HEK293T (cell line): ENCODE data around the gene ALDH2.

Experiments
- CTCF ChIA-PET: fragments of 350-600 bp; formaldehyde crosslinking; extraction: SDS; loops from one replicate; lab custom pipeline; 2021; ENCODE audit warnings: antibody characterized with exemption, inconsistent platforms; lab: Yijun Ruan, JAX
- POLR2A ChIA-PET: fragments of 350-600 bp; formaldehyde crosslinking; extraction: SDS; loops from one replicate; lab custom pipeline; 2020; ENCODE audit warnings: antibody characterized with exemption, inconsistent platforms; lab: Yijun Ruan, JAX
- DNase-seq: peaks from one replicate; pipeline ENCODE4 v3.0.0; 2012; ENCODE audit warnings: mixed read lengths; ENCODE audit errors: extremely low spot score
- ARNT ChIP-seq: fragments of 450-650 bp; IDR thresholded peaks from 2 replicates; pipeline ENCODE4 v1.6.1; 2017; ENCODE audit warnings: mild to moderate bottlenecking
- BHLHE40 ChIP-seq: fragments of 450-650 bp; IDR thresholded peaks from 2 replicates; pipeline ENCODE4 v1.6.1; 2016; ENCODE audit warnings: mild to moderate bottlenecking, moderate library complexity, borderline replicate concordance
- CTBP1 ChIP-seq: fragments of 450-650 bp; IDR thresholded peaks from 2 replicates; pipeline ENCODE4 v1.6.1; 2016; ENCODE audit warnings: borderline replicate concordance
- ELF4 ChIP-seq: fragments of 450-650 bp; IDR thresholded peaks from 2 replicates; pipeline ENCODE4 v1.6.1; 2017; ENCODE audit warnings: antibody characterized with exemption
- FOXA1 ChIP-seq: fragments of 450-650 bp; IDR thresholded peaks from 2 replicates; pipeline ENCODE4 v1.6.1; 2016; ENCODE audit warnings: mild to moderate bottlenecking
- FOXK2 ChIP-seq: fragments of 450-650 bp; IDR thresholded peaks from 2 replicates; pipeline ENCODE4 v1.6.1; 2016; ENCODE audit warnings: mild to moderate bottlenecking
- FOXM1 ChIP-seq: fragments of 450-650 bp; IDR thresholded peaks from 2 replicates; pipeline ENCODE4 v1.6.1; 2017; ENCODE audit warnings: mild to moderate bottlenecking, borderline replicate concordance
- HDGF ChIP-seq: fragments of 450-650 bp; IDR thresholded peaks from 2 replicates; pipeline ENCODE4 v1.6.1; 2017; ENCODE audit warnings: antibody characterized with exemption, borderline replicate concordance
- L3MBTL2 ChIP-seq: fragments of 450-650 bp; conservative IDR thresholded peaks from 2 replicates; pipeline ENCODE4 v1.6.1; 2016; ENCODE audit warnings: mild to moderate bottlenecking
- LEF1 ChIP-seq: fragments of 450-650 bp; IDR thresholded peaks from 2 replicates; pipeline ENCODE4 v1.6.1; 2017; ENCODE audit warnings: mild to moderate bottlenecking, borderline replicate concordance
- NFRKB ChIP-seq: fragments of 450-650 bp; IDR thresholded peaks from 2 replicates; pipeline ENCODE4 v1.6.1; 2016; ENCODE audit warnings: mild to moderate bottlenecking, moderate library complexity
- PKNOX1 ChIP-seq: fragments of 450-650 bp; IDR thresholded peaks from 2 replicates; pipeline ENCODE4 v1.6.1; 2016
- SP1 ChIP-seq: fragments of 450-650 bp; IDR thresholded peaks from 2 replicates; pipeline ENCODE4 v1.6.1; 2017
- SUZ12 ChIP-seq: fragments of 450-650 bp; IDR thresholded peaks from 2 replicates; pipeline ENCODE4 v1.6.1; 2016; ENCODE audit warnings: mild to moderate bottlenecking
- TARDBP ChIP-seq: fragments of 450-650 bp; IDR thresholded peaks from 2 replicates; pipeline ENCODE4 v1.6.1; 2016
- ZNF384 ChIP-seq: fragments of 450-650 bp; IDR thresholded peaks from 2 replicates; pipeline ENCODE4 v1.6.1; 2016

The ALDH2 gene

DNA sequence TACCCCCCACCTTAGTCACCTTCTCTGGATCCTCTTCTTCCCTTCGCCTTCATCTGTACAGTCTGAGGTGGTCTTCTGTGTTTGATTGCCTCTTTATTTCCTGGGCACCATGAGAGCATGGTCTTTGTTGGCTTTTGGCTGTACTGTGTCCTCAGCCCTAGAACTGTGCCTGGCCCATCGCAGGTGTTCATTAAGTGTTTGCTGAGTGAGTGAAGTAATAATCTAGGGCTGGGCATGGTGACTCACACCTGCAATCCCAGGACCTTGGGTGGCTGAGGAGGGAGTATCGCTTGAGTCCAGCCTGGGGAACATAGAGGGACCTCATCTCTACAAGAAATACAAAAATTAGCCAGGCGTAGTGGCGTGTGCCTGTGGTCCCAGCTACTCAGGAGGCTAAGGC, 13.9 kb downstream of the ALDH2 start:
- TF ChIP-seq ARNT = no peak
- TF ChIP-seq PKNOX1 = no peak
- TF ChIP-seq ELF4 = no peak
- TF ChIP-seq FOXK2 = no peak
- TF ChIP-seq ZNF384 = no peak
- TF ChIP-seq CTBP1 = no peak
- no peak for TF ChIP-seq FOXA1
- TF ChIP-seq TARDBP = no peak
- no peak for TF ChIP-seq FOXM1
- no peak for TF ChIP-seq L3MBTL2
- no peak for TF ChIP-seq HDGF
- TF ChIP-seq LEF1 = no peak
- no peak for TF ChIP-seq SUZ12
- TF ChIP-seq BHLHE40 = no peak
- no peak for TF ChIP-seq SP1
- no peak for TF ChIP-seq NFRKB
- POLR2A ChIA-PET = no interaction called here
- no peak for DNase-seq
- CTCF ChIA-PET = no interaction called here

GRCh38 chr12:111781085-111781658, 14.4 kb downstream of the ALDH2 start:
- TF ChIP-seq ARNT (no peak), FOXK2 (no peak), TARDBP (no peak), LEF1 (no peak), BHLHE40 (no peak), CTBP1 (no peak), HDGF (no peak), FOXA1 (no peak), SP1 (no peak), ELF4 (no peak), NFRKB (no peak), PKNOX1 (no peak), L3MBTL2 (no peak), FOXM1 (no peak), SUZ12 (no peak), ZNF384 (no peak)
- CTCF ChIA-PET = no interaction called here
- POLR2A ChIA-PET = no interaction called here
- DNase-seq = no peak

DNA sequence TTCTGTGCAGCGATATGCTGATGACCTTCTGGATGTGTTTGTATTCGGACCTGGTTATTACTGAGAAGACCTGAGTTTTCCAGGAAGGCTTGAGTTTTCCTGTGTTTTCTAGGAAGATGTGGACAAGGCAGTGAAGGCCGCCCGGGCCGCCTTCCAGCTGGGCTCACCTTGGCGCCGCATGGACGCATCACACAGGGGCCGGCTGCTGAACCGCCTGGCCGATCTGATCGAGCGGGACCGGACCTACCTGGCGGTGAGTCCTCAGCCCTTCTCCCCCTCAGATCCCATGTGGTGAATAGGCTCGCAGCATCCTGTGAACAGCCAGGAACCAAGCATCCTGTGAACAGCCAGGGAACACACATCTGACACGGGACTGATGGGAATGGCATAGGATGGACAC, 16.3 kb downstream of the ALDH2 start:
- TF ChIP-seq NFRKB (no peak), FOXA1 (no peak), HDGF (no peak), PKNOX1 (no peak), FOXM1 (no peak), ZNF384 (no peak), L3MBTL2 (no peak), LEF1 (no peak), BHLHE40 (no peak), TARDBP (no peak), CTBP1 (no peak), SP1 (no peak), FOXK2 (no peak), SUZ12 (no peak), ELF4 (no peak), ARNT (no peak)
- POLR2A ChIA-PET = no interaction called here
- no peak for DNase-seq
- CTCF ChIA-PET = no interaction called here

GRCh38 chr12:111784953-111785352, 18.2 kb downstream of the ALDH2 start:
- no peak for DNase-seq
- POLR2A ChIA-PET = no interaction called here
- TF ChIP-seq FOXM1 (no peak), BHLHE40 (no peak), ARNT (no peak), FOXA1 (no peak), CTBP1 (no peak), ELF4 (no peak), LEF1 (no peak), PKNOX1 (no peak), TARDBP (no peak), HDGF (no peak), NFRKB (no peak), FOXK2 (no peak), SP1 (no peak), L3MBTL2 (no peak)
- CTCF ChIA-PET = interaction anchor here (0.6 kb wide), 1 partner anchor 28 kb away, joined by 4 read pairs; no protein-coding TSS in a partner anchor

DNA sequence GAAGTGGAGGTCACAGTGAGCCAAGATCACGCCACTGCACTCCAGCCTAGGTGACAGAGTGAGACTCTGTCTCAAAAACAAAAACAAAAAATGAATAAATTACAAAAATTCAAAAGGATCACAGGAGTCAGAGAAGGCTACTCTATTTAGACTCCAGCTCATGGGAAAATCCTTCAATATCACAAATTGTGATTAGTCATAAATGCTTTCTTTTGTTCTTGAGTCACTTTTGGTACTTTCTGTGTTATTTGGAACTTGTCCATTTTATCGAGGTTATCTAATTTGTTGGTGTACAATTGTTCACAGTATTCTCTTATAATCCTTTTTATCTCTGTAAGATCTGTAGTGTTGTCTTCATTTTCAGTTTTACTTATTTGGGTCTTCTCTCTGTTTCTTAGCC, 18.9 kb downstream of the ALDH2 start:
- CTCF ChIA-PET = no interaction called here

More for the DNA sequence above, 18.9 kb downstream of the ALDH2 start:
- POLR2A ChIA-PET = no interaction called here
- no peak for DNase-seq
- TF ChIP-seq NFRKB (no peak), FOXK2 (no peak), LEF1 (no peak), SP1 (no peak), TARDBP (no peak), SUZ12 (no peak), ELF4 (no peak), PKNOX1 (no peak), L3MBTL2 (no peak), CTBP1 (no peak), FOXA1 (no peak)
